HEK293 (cell line): Measurements from ENCODE around the gene SLC2A8.

ENCODE experiments used
- CTCF ChIA-PET: fragments of 350-600 bp; formaldehyde crosslinking; extraction: SDS; loops from one replicate; lab custom pipeline; 2021; ENCODE audit warnings: antibody characterized with exemption; lab: Yijun Ruan, JAX
- POLR2A ChIA-PET: fragments of 300-600 bp; formaldehyde crosslinking; extraction: SDS; loops from one replicate; lab custom pipeline; 2020; ENCODE audit warnings: antibody characterized with exemption, inconsistent platforms; lab: Yijun Ruan, JAX
- H3K27ac ChIP-seq: fragments of 200-500 bp; sonication (Bioruptor generic); 2 replicates; pipeline ENCODE4 v1.5.1; 2014; ENCODE audit warnings: low read depth, low read length, control low read depth, inconsistent platforms; ENCODE audit errors: extremely low read depth
- H3K36me3 ChIP-seq, 2 experiments: fragments of 200-500 bp in 1 of 2; sonication (Bioruptor generic) in 1 of 2; 1 replicate in 1 of 2; 2 replicates in 1 of 2; pipeline ENCODE4 v1.5.1; 2014 to 2017; ENCODE audit warnings: inconsistent platforms in 2 of 2, low read length in 2 of 2; ENCODE audit not compliant: control insufficient read depth in 2 of 2, insufficient read depth in 1 of 2
- H3K4me1 ChIP-seq: fragments of 200-500 bp; sonication (Bioruptor generic); 2 replicates; pipeline ENCODE4 v1.5.1; 2014; ENCODE audit warnings: mild to moderate bottlenecking, low read length, inconsistent platforms; ENCODE audit not compliant: control insufficient read depth, insufficient read depth
- H3K4me3 ChIP-seq: 2 replicates; pipeline ENCODE4 v1.5.1; 2011; ENCODE audit warnings: low read depth, mild to moderate bottlenecking, control low read depth, low read length, moderate library complexity
- H3K9me3 ChIP-seq: fragments of 200-500 bp; sonication (Bioruptor generic); 2 replicates; pipeline ENCODE4 v1.5.1; 2014; ENCODE audit warnings: low read depth, low read length, inconsistent platforms; ENCODE audit not compliant: control insufficient read depth, insufficient read depth
- BCL11B ChIP-seq: fragments of 450-650 bp; formaldehyde crosslinking; IDR thresholded peaks from 2 replicates; pipeline ENCODE4 v1.5.1; 2016; ENCODE audit warnings: low read depth, missing biosample characterization, missing genetic modification characterization
- ELK4 ChIP-seq: IDR thresholded peaks from 2 replicates; pipeline ENCODE4 v1.6.1; 2011; ENCODE audit warnings: mild to moderate bottlenecking, low read depth, low read length, borderline replicate concordance
- GFI1B ChIP-seq: fragments of 450-650 bp; formaldehyde crosslinking; IDR thresholded peaks from 2 replicates; pipeline ENCODE4 v1.5.1; 2016; ENCODE audit warnings: missing biosample characterization, missing genetic modification characterization
- HOXA7 ChIP-seq: sonication (generic); formaldehyde crosslinking; IDR thresholded peaks from 2 replicates; pipeline ENCODE4 v1.8.1; 2022; ENCODE audit warnings: missing genetic modification reagents, borderline replicate concordance
- OVOL3 ChIP-seq: fragments of 450-650 bp; formaldehyde crosslinking; IDR thresholded peaks from 2 replicates; pipeline ENCODE4 v1.5.1; 2016; ENCODE audit warnings: missing biosample characterization, missing genetic modification characterization
- ZBTB21 ChIP-seq: fragments of 450-650 bp; formaldehyde crosslinking; IDR thresholded peaks from 2 replicates; pipeline ENCODE4 v1.5.1; 2017; ENCODE audit warnings: missing biosample characterization, missing genetic modification characterization
- ZBTB26 ChIP-seq: fragments of 450-650 bp; formaldehyde crosslinking; optimal IDR thresholded peaks from 2 replicates; pipeline ENCODE3; 2016; ENCODE audit warnings: missing biosample characterization, mild to moderate bottlenecking, missing genetic modification characterization
- ZNF138 ChIP-seq: fragments of 450-650 bp; formaldehyde crosslinking; IDR thresholded peaks from 2 replicates; pipeline ENCODE4 v1.5.1; 2016; ENCODE audit warnings: missing biosample characterization, missing genetic modification characterization, borderline replicate concordance
- ZNF184 ChIP-seq: fragments of 450-650 bp; IDR thresholded peaks from 2 replicates; pipeline ENCODE4 v1.5.1; 2018; ENCODE audit warnings: missing biosample characterization, mild to moderate bottlenecking, missing genetic modification characterization
- ZNF214 ChIP-seq: fragments of 450-650 bp; formaldehyde crosslinking; IDR thresholded peaks from 2 replicates; pipeline ENCODE4 v1.5.1; 2017; ENCODE audit warnings: missing biosample characterization, mild to moderate bottlenecking, missing genetic modification characterization, borderline replicate concordance
- ZNF223 ChIP-seq: fragments of 450-650 bp; formaldehyde crosslinking; IDR thresholded peaks from 2 replicates; pipeline ENCODE4 v1.5.1; 2016; ENCODE audit warnings: missing biosample characterization, missing genetic modification characterization
- ZNF239 ChIP-seq: fragments of 450-650 bp; formaldehyde crosslinking; IDR thresholded peaks from 2 replicates; pipeline ENCODE4 v1.5.1; 2016; ENCODE audit warnings: missing biosample characterization, missing genetic modification characterization
- ZNF341 ChIP-seq: fragments of 450-650 bp; formaldehyde crosslinking; IDR thresholded peaks from 2 replicates; pipeline ENCODE4; 2016; ENCODE audit warnings: low read depth, missing biosample characterization, missing genetic modification characterization
- ZNF404 ChIP-seq: fragments of 450-650 bp; formaldehyde crosslinking; IDR thresholded peaks from 2 replicates; pipeline ENCODE4 v1.5.1; 2017; ENCODE audit warnings: missing biosample characterization, missing genetic modification characterization
- ZNF501 ChIP-seq: fragments of 450-650 bp; formaldehyde crosslinking; IDR thresholded peaks from 2 replicates; pipeline ENCODE4 v1.5.1; 2016; ENCODE audit warnings: missing biosample characterization, missing genetic modification characterization
- ZNF571 ChIP-seq: fragments of 450-650 bp; formaldehyde crosslinking; IDR thresholded peaks from 2 replicates; pipeline ENCODE4 v1.5.0; 2017; ENCODE audit warnings: missing biosample characterization, missing genetic modification characterization
- ZNF600 ChIP-seq: fragments of 450-650 bp; formaldehyde crosslinking; IDR thresholded peaks from 2 replicates; pipeline ENCODE4 v1.5.1; 2016; ENCODE audit warnings: missing biosample characterization, missing genetic modification characterization
- TF ChIP-seq, protein P1 (sequence below): fragments of 450-650 bp; formaldehyde crosslinking; IDR thresholded peaks from 2 replicates; pipeline ENCODE4 v1.5.0; 2017; ENCODE audit warnings: missing biosample characterization, missing genetic modification characterization, borderline replicate concordance

Gene SLC2A8

DNA sequence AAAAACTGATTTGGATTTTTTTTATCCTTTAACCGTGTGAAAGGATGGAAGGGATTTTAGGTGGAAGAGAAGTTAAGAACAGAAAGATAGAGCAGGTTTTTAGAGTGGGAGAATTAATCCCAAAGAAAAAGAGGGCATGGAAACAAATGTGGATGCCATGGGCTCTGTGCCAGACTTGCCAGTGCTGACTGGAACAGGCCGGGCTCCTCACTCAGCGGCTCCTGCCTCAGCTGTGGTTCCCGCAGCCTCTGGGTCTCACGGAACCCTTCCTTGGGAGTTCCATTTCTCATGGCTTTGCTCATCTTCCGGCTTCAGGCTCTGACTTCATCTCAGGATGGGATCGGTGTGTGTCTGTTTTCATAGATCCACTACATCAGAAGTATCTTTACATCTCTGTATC, 30.4 kb upstream of the SLC2A8 start:
- H3K36me3 ChIP-seq, result peaks cover 0 to 13% of the 10 kb centered on the region in 2 experiments; a peak in 2 of 3 replicates
- no peak overlapping the region for H3K4me3 ChIP-seq
- H3K4me1 ChIP-seq, result no peaks in the 10 kb centered on the region
- ChIA-PET CTCF (interaction anchor here (0.6 kb wide), 1 partner anchor 148 kb away, joined by 3 read pairs; no protein-coding TSS in a partner anchor), POLR2A (no interaction called here)
- no peak overlapping the region for H3K27ac ChIP-seq
- H3K9me3 ChIP-seq, result no peaks in the 10 kb centered on the region
- TF ChIP-seq BCL11B (tag by site-specific recombination), result no peak
- no peak for TF ChIP-seq ZNF341
- TF ChIP-seq ZNF184, result no peak
- TF ChIP-seq HOXA7 (CRISPR knock-in tag), result no peak
- no peak for TF ChIP-seq GFI1B
- no peak for TF ChIP-seq ZNF571 (tag by site-specific recombination)
- TF ChIP-seq ZBTB26, result no peak

- Histone ChIP-seq H3K36me3 (peaks cover 0 to 10% of the 10 kb centered on the region in 2 experiments; a peak in 2 of 3 replicates), H3K9me3 (no peaks in the 10 kb centered on the region), H3K4me3 (no peak overlapping the region), H3K27ac (no peak overlapping the region), H3K4me1 (no peaks in the 10 kb centered on the region)
- TF ChIP-seq ZNF239 (tag by site-specific recombination) (no peak), OVOL3 (tag by site-specific recombination) (no peak), ZNF214 (tag by site-specific recombination) (no peak), ZBTB21 (tag by site-specific recombination) (no peak), ZNF138 (tag by site-specific recombination) (no peak), ZNF223 (tag by site-specific recombination) (no peak), ZNF404 (tag by site-specific recombination) (no peak), ELK4 (no peak), ZNF501 (no peak), ZNF600 (tag by site-specific recombination) (no peak)
- TF ChIP-seq, protein P1, sequence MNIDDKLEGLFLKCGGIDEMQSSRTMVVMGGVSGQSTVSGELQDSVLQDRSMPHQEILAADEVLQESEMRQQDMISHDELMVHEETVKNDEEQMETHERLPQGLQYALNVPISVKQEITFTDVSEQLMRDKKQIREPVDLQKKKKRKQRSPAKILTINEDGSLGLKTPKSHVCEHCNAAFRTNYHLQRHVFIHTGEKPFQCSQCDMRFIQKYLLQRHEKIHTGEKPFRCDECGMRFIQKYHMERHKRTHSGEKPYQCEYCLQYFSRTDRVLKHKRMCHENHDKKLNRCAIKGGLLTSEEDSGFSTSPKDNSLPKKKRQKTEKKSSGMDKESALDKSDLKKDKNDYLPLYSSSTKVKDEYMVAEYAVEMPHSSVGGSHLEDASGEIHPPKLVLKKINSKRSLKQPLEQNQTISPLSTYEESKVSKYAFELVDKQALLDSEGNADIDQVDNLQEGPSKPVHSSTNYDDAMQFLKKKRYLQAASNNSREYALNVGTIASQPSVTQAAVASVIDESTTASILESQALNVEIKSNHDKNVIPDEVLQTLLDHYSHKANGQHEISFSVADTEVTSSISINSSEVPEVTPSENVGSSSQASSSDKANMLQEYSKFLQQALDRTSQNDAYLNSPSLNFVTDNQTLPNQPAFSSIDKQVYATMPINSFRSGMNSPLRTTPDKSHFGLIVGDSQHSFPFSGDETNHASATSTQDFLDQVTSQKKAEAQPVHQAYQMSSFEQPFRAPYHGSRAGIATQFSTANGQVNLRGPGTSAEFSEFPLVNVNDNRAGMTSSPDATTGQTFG (tag by site-specific recombination), result no peak
- POLR2A ChIA-PET, result interaction anchor here (1.3 kb wide), 1 partner anchor 28 kb away, joined by 4 read pairs; the partner anchor contains the start of gene SLC2A8
- CTCF ChIA-PET, result interaction anchor here (1.4 kb wide), 2 partner anchors 8 to 28 kb away, joined by 3 to 8 read pairs; partner anchors contain the start of gene SLC2A8
Measured at GRCh38 chr9:127368852-127369402, 28.0 kb upstream of the SLC2A8 start.
